Parathyroid adenoma (tissue), 2 donors: Measurements from ENCODE around the gene KCTD16.

Source experiments
- H2AFZ ChIP-seq: fragments of 300-600 bp; sonication (generic); one replicate; pipeline ENCODE4 v1.7.0; 2017; ENCODE audit warnings: antibody characterized with exemption, mild to moderate bottlenecking
- H3K27ac ChIP-seq: fragments of 300-600 bp; sonication (generic); one replicate; pipeline ENCODE4 v1.7.0; 2017
- H3K27me3 ChIP-seq: fragments of 300-600 bp; sonication (generic); one replicate; pipeline ENCODE4 v1.7.0; 2017; ENCODE audit warnings: low read length; ENCODE audit not compliant: control insufficient read depth, insufficient read depth
- H3K36me3 ChIP-seq: fragments of 300-600 bp; sonication (generic); one replicate; pipeline ENCODE4 v1.7.0; 2017; ENCODE audit warnings: low read length; ENCODE audit not compliant: control insufficient read depth, insufficient read depth
- H3K4me1 ChIP-seq: fragments of 300-600 bp; sonication (generic); one replicate; pipeline ENCODE4 v1.7.0; 2017; ENCODE audit warnings: control low read depth
- H3K4me2 ChIP-seq: fragments of 300-600 bp; sonication (generic); one replicate; pipeline ENCODE4 v1.7.0; 2017; ENCODE audit warnings: low read length
- H3K4me3 ChIP-seq: fragments of 300-600 bp; sonication (generic); one replicate; pipeline ENCODE4 v1.7.0; 2017; ENCODE audit warnings: low read depth, low read length
- H3K79me2 ChIP-seq: fragments of 300-600 bp; sonication (generic); one replicate; pipeline ENCODE4 v1.7.0; 2017; ENCODE audit warnings: control low read depth
- H3K9ac ChIP-seq: fragments of 300-600 bp; sonication (generic); one replicate; pipeline ENCODE4 v1.7.0; 2017; ENCODE audit warnings: mild to moderate bottlenecking
- H3K9me3 ChIP-seq: fragments of 300-600 bp; sonication (generic); one replicate; pipeline ENCODE4 v1.7.0; 2017; ENCODE audit warnings: low read length; ENCODE audit not compliant: control insufficient read depth
- TF ChIP-seq, protein P1 (sequence below): fragments of 300-600 bp; sonication (generic); IDR thresholded peaks from one replicate; pipeline ENCODE4 v1.7.0; 2017; ENCODE audit warnings: antibody characterized with exemption, mild to moderate bottlenecking
- donor health status: primary hyperparathyroidism.

Gene KCTD16

GRCh38 chr5:144451187-144451973, 280.7 kb downstream of the KCTD16 start:
- no peak overlapping the region for H3K4me2 ChIP-seq
- no peak overlapping the region for H3K4me3 ChIP-seq
- TF ChIP-seq, protein P1, sequence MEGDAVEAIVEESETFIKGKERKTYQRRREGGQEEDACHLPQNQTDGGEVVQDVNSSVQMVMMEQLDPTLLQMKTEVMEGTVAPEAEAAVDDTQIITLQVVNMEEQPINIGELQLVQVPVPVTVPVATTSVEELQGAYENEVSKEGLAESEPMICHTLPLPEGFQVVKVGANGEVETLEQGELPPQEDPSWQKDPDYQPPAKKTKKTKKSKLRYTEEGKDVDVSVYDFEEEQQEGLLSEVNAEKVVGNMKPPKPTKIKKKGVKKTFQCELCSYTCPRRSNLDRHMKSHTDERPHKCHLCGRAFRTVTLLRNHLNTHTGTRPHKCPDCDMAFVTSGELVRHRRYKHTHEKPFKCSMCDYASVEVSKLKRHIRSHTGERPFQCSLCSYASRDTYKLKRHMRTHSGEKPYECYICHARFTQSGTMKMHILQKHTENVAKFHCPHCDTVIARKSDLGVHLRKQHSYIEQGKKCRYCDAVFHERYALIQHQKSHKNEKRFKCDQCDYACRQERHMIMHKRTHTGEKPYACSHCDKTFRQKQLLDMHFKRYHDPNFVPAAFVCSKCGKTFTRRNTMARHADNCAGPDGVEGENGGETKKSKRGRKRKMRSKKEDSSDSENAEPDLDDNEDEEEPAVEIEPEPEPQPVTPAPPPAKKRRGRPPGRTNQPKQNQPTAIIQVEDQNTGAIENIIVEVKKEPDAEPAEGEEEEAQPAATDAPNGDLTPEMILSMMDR: no peak
- no peaks in the 10 kb centered on the region for H3K79me2 ChIP-seq
- H3K27ac ChIP-seq: no peak overlapping the region
- no peaks in the 10 kb centered on the region for H3K27me3 ChIP-seq
- no peak overlapping the region for H2AFZ ChIP-seq
- no peak overlapping the region for H3K9ac ChIP-seq
- no peaks in the 10 kb centered on the region for H3K4me1 ChIP-seq
- no peaks in the 10 kb centered on the region for H3K9me3 ChIP-seq
- no peaks in the 10 kb centered on the region for H3K36me3 ChIP-seq

DNA sequence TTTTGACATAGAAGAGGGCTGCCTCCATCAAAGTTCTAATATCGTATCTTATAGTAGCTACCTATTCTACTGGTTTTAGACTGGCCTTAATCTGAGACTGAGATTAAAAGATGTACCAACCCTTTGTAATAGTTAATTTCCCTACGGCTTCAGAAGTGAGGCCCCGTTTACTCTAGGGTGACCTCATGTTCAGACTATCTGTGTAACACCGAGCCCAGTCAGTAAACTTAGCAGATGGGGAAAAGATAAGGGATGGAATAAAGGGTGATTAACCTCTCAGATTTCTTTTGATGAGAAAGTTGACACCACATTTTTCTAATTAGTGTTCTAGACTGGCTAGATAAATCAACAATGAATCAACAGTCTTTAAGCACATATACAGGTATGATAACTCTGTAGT, 283.1 kb downstream of the KCTD16 start:
- H3K9me3 ChIP-seq: no peaks in the 10 kb centered on the region
- no peak overlapping the region for H3K9ac ChIP-seq
- no peak overlapping the region for H3K27ac ChIP-seq
- no peaks in the 10 kb centered on the region for H3K36me3 ChIP-seq
- no peaks in the 10 kb centered on the region for H3K4me1 ChIP-seq
- H2AFZ ChIP-seq: no peak overlapping the region
- no peak overlapping the region for H3K4me2 ChIP-seq
- H3K4me3 ChIP-seq: no peak overlapping the region
- TF ChIP-seq, protein P1: no peak
- no peaks in the 10 kb centered on the region for H3K79me2 ChIP-seq
- no peaks in the 10 kb centered on the region for H3K27me3 ChIP-seq

DNA sequence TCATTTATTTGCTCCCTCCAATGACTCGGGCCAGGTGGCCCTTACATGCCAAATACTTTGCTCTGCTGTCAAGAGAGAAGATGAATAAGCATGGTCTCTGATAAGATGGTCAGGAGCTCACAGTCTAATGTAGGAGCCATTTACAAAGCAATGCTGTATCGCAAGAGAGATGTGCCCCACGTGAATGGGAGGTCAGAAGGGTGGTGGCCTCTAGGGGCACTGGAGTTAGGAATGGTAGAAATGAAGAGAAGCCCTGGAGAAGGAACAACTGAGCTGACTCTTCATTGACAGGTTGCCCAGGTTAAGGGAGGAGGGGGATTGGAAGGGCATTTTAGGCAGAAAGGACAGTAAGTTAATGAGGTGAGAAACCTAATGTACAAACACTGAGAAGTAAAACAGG, 286.5 kb downstream of the KCTD16 start:
- H3K36me3 ChIP-seq: no peaks in the 10 kb centered on the region
- H3K9me3 ChIP-seq: no peaks in the 10 kb centered on the region
- H3K79me2 ChIP-seq: no peaks in the 10 kb centered on the region
- no peaks in the 10 kb centered on the region for H3K27me3 ChIP-seq
- TF ChIP-seq, protein P1: no peak
- no peak overlapping the region for H3K4me2 ChIP-seq
- H3K4me1 ChIP-seq: no peaks in the 10 kb centered on the region
- H2AFZ ChIP-seq: no peak overlapping the region
- no peak overlapping the region for H3K9ac ChIP-seq
- no peak overlapping the region for H3K4me3 ChIP-seq
- no peak overlapping the region for H3K27ac ChIP-seq

DNA sequence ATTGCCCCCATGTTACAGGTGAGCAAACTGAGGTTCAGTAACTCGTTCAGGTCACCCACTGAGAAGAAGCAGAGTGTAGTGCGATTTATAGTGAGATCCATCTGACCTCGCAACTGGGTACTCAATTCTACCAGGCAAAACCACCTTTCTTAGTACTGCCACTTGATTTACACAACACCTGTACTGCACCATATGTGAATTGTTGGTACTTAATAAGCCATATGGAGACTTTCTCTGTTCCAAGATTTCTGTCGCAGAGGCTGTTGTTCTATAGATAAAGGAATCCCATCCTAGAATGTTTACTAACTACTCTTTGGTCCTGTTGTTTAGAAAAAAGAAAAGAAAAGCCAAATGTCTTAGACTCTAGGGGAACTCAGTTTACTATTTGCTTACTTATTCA, 287.5 kb downstream of the KCTD16 start:
- Histone ChIP-seq H3K4me2 (no peak overlapping the region), H3K27ac (no peak overlapping the region), H3K9me3 (no peaks in the 10 kb centered on the region), H3K4me1 (no peaks in the 10 kb centered on the region), H2AFZ (no peak overlapping the region), H3K27me3 (no peaks in the 10 kb centered on the region), H3K4me3 (no peak overlapping the region), H3K79me2 (no peaks in the 10 kb centered on the region), H3K36me3 (no peaks in the 10 kb centered on the region), H3K9ac (no peak overlapping the region)
- TF ChIP-seq, protein P1: no peak

DNA sequence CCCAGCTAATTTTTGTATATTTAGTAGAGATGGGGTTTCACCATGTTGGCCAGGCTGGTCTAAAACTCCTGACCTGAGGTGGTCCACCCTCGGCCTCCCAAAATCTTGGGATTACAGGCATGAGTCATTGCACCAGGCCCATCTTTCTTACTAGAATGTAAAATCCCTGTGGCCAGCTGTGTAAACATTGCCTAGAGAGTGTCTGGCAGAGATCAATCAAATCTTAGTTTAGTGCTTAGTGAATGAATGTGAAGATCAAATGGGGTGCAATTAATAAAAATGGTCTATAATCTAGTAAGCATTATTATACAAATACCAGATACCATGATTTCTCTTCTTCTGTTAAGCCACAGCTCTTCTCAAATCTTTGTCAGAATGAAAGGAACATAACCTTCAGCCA, 289.9 kb downstream of the KCTD16 start:
- no peaks in the 10 kb centered on the region for H3K36me3 ChIP-seq
- H3K4me2 ChIP-seq: no peak overlapping the region
- no peak overlapping the region for H2AFZ ChIP-seq
- H3K27me3 ChIP-seq: no peaks in the 10 kb centered on the region
- TF ChIP-seq, protein P1: no peak
- no peak overlapping the region for H3K27ac ChIP-seq
- H3K79me2 ChIP-seq: no peaks in the 10 kb centered on the region
- H3K9me3 ChIP-seq: no peaks in the 10 kb centered on the region
- no peak overlapping the region for H3K4me3 ChIP-seq
- no peaks in the 10 kb centered on the region for H3K4me1 ChIP-seq
- no peak overlapping the region for H3K9ac ChIP-seq
